Spleen (tissue), 11 donors: Measurements from ENCODE around the gene TEX26. TPM values are rescaled to one million over a fixed set of nuclear protein-coding genes. Genes with fewer than 3 reads are reported as not detected.

ENCODE experiments used
- DNase-seq: peaks from one replicate; pipeline ENCODE4 v3.0.0-alpha.2; 2020
- H3K27ac ChIP-seq, 8 donors: fragments of 200-600 bp; sonication (generic) in 7 of 8; 1 replicate in 4 of 8; 2 replicates in 4 of 8; pipeline versions ENCODE4 v1.5.0 to v1.8.0; 2016 to 2021; ENCODE audit warnings: inconsistent platforms in 4 of 8, mild to moderate bottlenecking in 4 of 8, moderate library complexity in 1 of 8
- H3K27me3 ChIP-seq, 7 donors: fragments of 200-600 bp; sonication (generic) in 6 of 7; replicated peaks in 1 of 7; 1 replicate in 4 of 7; 2 replicates in 3 of 7; pipeline versions ENCODE4 v1.5.0 to v1.8.0; 2016 to 2021; ENCODE audit warnings: inconsistent platforms in 3 of 7, mild to moderate bottlenecking in 1 of 7
- H3K36me3 ChIP-seq, 6 donors: fragments of 200-600 bp; sonication (generic) in 5 of 6; 1 replicate in 4 of 6; 2 replicates in 2 of 6; pipeline versions ENCODE4 v1.5.0 to v1.8.0; 2016 to 2021; ENCODE audit warnings: inconsistent platforms in 2 of 6
- H3K4me1 ChIP-seq, 6 donors: fragments of 200-600 bp; sonication (generic) in 5 of 6; 1 replicate in 3 of 6; 2 replicates in 3 of 6; pipeline versions ENCODE4 v1.5.0 to v1.8.0; 2016 to 2021; ENCODE audit warnings: inconsistent platforms in 3 of 6
- H3K4me3 ChIP-seq, 8 donors: fragments of 200-600 bp; sonication (generic) in 7 of 8; 1 replicate in 4 of 8; 2 replicates in 4 of 8; pipeline versions ENCODE4 v1.5.0 to v1.8.0; 2016 to 2021; ENCODE audit warnings: inconsistent platforms in 4 of 8, mild to moderate bottlenecking in 4 of 8, moderate library complexity in 2 of 8
- H3K9me3 ChIP-seq, 8 donors: fragments of 200-600 bp; sonication (generic) in 7 of 8; 1 replicate in 4 of 8; 2 replicates in 4 of 8; pipeline versions ENCODE4 v1.5.0 to v1.8.0; 2016 to 2021; ENCODE audit warnings: inconsistent platforms in 4 of 8
- CTCF ChIP-seq, 11 experiments: fragments of 200-600 bp in 7 of 11; fragments of 450-650 bp in 4 of 11; sonication (generic) in 4 of 11; IDR thresholded peaks in 8 of 11; conservative IDR thresholded peaks in 3 of 11; 1 replicate in 7 of 11; 2 replicates in 4 of 11; pipeline versions ENCODE4 v1.4.0 to v1.8.0; 2016 to 2021; ENCODE audit warnings: antibody characterized with exemption in 11 of 11, inconsistent platforms in 4 of 11, mild to moderate bottlenecking in 1 of 11
- POLR2A ChIP-seq, 3 donors: fragments of 450-650 bp; IDR thresholded peaks; one replicate each; pipeline ENCODE4 v1.5.1; 2017; ENCODE audit warnings: antibody characterized with exemption in 3 of 3, mild to moderate bottlenecking in 1 of 3
- POLR2AphosphoS5 ChIP-seq, 3 donors: sonication (generic); formaldehyde crosslinking; IDR thresholded peaks; one replicate each; pipeline ENCODE4 v1.5.1; 2017; ENCODE audit warnings: antibody characterized with exemption in 3 of 3
- WGBS, 5 donors: extraction: QIAGEN DNeasy Blood & Tissue Kit in 3 of 5; methylation state at CpG; one replicate each; pipeline versions ENCODE4 v1.1.5 to v1.1.7; 2013 to 2018; 5-methylcytosine and 5-hydroxymethylcytosine counted together
- intact Hi-C: fragments of 100-400 bp; cut with DNase I; formaldehyde crosslinking; loops from one replicate; pipeline ENCODE4 v1.15.0; 2023; ENCODE audit warnings: low total_unique reads
- polyA plus RNA-seq, 3 donors: library from polyadenylated mRNA; stranded (reverse); fragments of 200-250 nt; gene quantifications; one replicate each; pipeline ENCODE4 v1.2.1, GENCODE V29; 2013
- total RNA-seq, 7 donors: library from RNA; depleted of rRNA in 3 of 7; stranded (reverse); fragments of >200 nt in 3 of 7; fragmentation: NEBNext Ultra II Directional in 4 of 7; extraction: Animal tissue kit (Norgen Biotek cat#: 25700) in 4 of 7; gene quantifications; one replicate each; pipeline versions ENCODE4 v1.1.0 to v1.2.1, GENCODE V29; 2016 to 2021
- donor health status: healthy with polysubstance abuse.
- donor health status: DM: no; HTN: no; CAD: no; lungs with moderate emphysema.
- donor health status: DM: no; HTN: no; CAD: no.
- donor health status: Bipolar disorder and iron deficiency.
- donor health status: healthy.
- donor health status: DM: no; HTN: no; CAD: no.
- donor health status: DM: yes; HTN: yes; CAD: no.

TEX26 gene
- total and polyA plus RNA-seq, 10 donors: not detected

- intact Hi-C loops: no loop called here
- DNase-seq: no peak
- H3K4me3 ChIP-seq: no peak overlapping the region
- H3K36me3 ChIP-seq: no peaks in the 10 kb centered on the region
- no peak overlapping the region for H3K27ac ChIP-seq
- no peak for TF ChIP-seq POLR2A (IDR thresholded peaks at IDR 0.05)
- TF ChIP-seq POLR2AphosphoS5 (IDR thresholded peaks at IDR 0.05): no peak
- no peak for TF ChIP-seq CTCF (IDR thresholded peaks at IDR 0.05 in 8 of 11, conservative IDR thresholded peaks at IDR 0.05 in 3 of 11)
- WGBS, 5 donors: 38 to 80% (median 63%) methylated on average over 2 of the region's 2 CpGs
- H3K9me3 ChIP-seq: no peaks in the 10 kb centered on the region
- peaks cover 0 to 9% (median 0%) of the 10 kb centered on the region in 6 donors for H3K4me1 ChIP-seq
- H3K27me3 ChIP-seq: peaks cover 0 to 43% (median 0%) of the 10 kb centered on the region in 7 donors
Measured at GRCh38 chr13:30997697-30998096, 65.2 kb downstream of the TEX26 start.

DNA sequence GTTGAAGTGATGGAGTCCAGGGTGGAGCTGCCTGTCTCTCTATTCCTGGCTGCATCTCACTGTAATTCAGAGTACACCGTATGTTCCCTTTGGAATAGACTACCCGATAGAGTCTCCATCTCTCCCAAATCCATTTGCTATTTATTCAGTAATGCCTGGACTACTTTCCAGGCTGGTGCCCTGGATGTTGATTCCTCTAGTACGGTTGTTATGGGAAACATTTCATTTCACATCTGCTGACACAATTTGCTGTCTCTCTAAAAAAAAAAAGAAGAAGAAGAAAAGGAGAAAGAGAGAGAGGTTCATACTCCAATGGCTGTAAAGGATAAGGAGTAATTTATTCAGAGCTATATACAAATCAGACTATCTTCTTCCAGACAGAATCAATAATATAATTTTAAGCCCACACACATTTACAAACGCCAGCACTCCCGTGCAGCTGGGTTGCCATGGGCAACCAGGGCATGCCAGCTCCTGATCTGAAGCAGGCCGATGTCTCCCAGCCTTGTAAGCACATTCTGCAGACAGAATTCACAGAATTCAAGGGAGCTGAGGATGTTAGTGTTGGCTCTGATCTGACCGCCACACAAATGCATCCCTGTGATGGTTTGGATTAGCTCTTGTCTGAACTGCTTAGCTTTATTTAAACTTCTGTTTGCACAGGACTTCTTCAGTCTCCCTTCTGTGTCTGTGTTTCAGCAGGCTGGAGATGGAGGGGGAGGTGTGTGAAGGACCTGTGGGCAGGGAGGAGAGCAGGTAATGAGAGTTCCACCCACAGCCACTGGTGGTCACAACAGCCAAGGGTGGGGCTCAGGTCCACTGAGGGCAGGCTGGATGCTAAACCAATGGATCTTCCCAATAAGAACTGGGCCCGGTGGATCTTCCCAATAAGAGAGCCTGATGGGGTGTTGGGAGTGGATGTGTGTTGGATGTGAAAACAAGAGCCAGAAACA lies 66.0 kb downstream of the TEX26 start:
- 75 to 79% (median 78%) methylated on average over 8 of the region's 8 CpGs for WGBS, 5 donors
- TF ChIP-seq POLR2A (IDR thresholded peaks at IDR 0.05): no peak
- no peak for TF ChIP-seq CTCF (IDR thresholded peaks at IDR 0.05 in 8 of 11, conservative IDR thresholded peaks at IDR 0.05 in 3 of 11)
- no peak for TF ChIP-seq POLR2AphosphoS5 (IDR thresholded peaks at IDR 0.05)
- Histone ChIP-seq H3K4me3 (no peak overlapping the region), H3K27me3 (peaks cover 0 to 46% (median 0%) of the 10 kb centered on the region in 7 donors), H3K9me3 (no peaks in the 10 kb centered on the region), H3K36me3 (no peaks in the 10 kb centered on the region), H3K27ac (no peak overlapping the region), H3K4me1 (peaks cover 0 to 9% (median 0%) of the 10 kb centered on the region in 6 donors)
- no peak for DNase-seq
- intact Hi-C loops: no loop called here

DNA sequence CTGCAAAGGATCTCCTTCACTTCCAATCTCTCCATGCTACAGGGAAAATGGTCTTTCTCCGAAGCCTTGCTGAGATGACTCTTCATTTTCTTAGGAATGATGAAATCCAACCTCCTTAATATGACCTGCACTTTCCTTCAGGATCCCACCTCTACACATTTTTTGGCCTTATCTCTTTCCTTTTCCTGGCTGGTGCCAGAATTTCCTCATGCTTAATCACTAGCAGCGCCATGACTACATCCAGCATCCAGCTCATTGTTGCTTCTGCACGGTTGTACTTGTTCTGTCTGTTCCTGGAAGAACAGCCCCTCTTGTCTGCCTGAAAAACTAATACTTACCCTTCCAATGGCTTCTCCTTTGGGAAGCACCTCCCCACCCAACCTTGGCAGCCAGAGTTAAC lies 68.4 kb downstream of the TEX26 start:
- no peaks in the 10 kb centered on the region for H3K36me3 ChIP-seq
- intact Hi-C loops: no loop called here
- no peaks in the 10 kb centered on the region for H3K9me3 ChIP-seq
- peaks cover 0 to 52% (median 0%) of the 10 kb centered on the region in 7 donors for H3K27me3 ChIP-seq
- 42 to 56% (median 47%) methylated on average over 3 of the region's 3 CpGs for WGBS, 5 donors
- H3K4me3 ChIP-seq: no peak overlapping the region
- no peak for TF ChIP-seq CTCF (IDR thresholded peaks at IDR 0.05 in 8 of 11, conservative IDR thresholded peaks at IDR 0.05 in 3 of 11)
- no peak for TF ChIP-seq POLR2AphosphoS5 (IDR thresholded peaks at IDR 0.05)
- no peak for TF ChIP-seq POLR2A (IDR thresholded peaks at IDR 0.05)
- H3K4me1 ChIP-seq: peaks cover 0 to 9% (median 0%) of the 10 kb centered on the region in 6 donors
- DNase-seq: no peak
- H3K27ac ChIP-seq: no peak overlapping the region

DNA sequence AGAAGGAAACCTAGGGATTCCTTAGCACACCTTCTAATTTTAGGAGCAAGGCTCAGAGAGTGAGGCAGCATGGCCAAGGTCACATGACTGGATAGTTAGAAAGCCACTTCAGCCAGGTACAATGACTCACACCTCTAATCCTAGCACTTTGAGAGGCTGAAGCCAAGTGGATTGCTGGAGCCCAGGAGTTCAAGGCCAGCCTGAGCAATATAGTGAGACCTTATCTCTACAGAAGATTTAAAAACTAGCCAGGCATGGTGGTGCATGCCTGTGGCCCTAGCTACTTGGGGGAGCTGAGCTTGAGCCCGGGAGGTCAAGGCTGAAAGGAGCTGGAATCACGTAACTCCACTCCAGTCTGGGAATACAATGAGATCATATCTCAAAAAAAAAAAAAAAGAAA lies 69.2 kb downstream of the TEX26 start:
- Histone ChIP-seq H3K9me3 (no peaks in the 10 kb centered on the region), H3K36me3 (no peaks in the 10 kb centered on the region), H3K4me1 (peaks cover 0 to 9% (median 0%) of the 10 kb centered on the region in 6 donors), H3K4me3 (no peak overlapping the region), H3K27ac (no peak overlapping the region), H3K27me3 (peaks cover 0 to 52% (median 0%) of the 10 kb centered on the region in 7 donors)
- TF ChIP-seq CTCF (IDR thresholded peaks at IDR 0.05 in 8 of 11, conservative IDR thresholded peaks at IDR 0.05 in 3 of 11): no peak
- no peak for TF ChIP-seq POLR2AphosphoS5 (IDR thresholded peaks at IDR 0.05)
- no peak for TF ChIP-seq POLR2A (IDR thresholded peaks at IDR 0.05)
- intact Hi-C loops: no loop called here
- no peak for DNase-seq
- WGBS, 5 donors: 34 to 70% (median 54%) methylated on average over 2 of the region's 2 CpGs
